ENCODE measurements around the gene TRMT1L.
"Not testable (repeated sequence)": the region's sequence is repeated elsewhere in the genome, so short reads cannot be mapped to it uniquely, and the experiment has no call there.

Gene TRMT1L, protein sequence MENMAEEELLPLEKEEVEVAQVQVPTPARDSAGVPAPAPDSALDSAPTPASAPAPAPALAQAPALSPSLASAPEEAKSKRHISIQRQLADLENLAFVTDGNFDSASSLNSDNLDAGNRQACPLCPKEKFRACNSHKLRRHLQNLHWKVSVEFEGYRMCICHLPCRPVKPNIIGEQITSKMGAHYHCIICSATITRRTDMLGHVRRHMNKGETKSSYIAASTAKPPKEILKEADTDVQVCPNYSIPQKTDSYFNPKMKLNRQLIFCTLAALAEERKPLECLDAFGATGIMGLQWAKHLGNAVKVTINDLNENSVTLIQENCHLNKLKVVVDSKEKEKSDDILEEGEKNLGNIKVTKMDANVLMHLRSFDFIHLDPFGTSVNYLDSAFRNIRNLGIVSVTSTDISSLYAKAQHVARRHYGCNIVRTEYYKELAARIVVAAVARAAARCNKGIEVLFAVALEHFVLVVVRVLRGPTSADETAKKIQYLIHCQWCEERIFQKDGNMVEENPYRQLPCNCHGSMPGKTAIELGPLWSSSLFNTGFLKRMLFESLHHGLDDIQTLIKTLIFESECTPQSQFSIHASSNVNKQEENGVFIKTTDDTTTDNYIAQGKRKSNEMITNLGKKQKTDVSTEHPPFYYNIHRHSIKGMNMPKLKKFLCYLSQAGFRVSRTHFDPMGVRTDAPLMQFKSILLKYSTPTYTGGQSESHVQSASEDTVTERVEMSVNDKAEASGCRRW

DNA sequence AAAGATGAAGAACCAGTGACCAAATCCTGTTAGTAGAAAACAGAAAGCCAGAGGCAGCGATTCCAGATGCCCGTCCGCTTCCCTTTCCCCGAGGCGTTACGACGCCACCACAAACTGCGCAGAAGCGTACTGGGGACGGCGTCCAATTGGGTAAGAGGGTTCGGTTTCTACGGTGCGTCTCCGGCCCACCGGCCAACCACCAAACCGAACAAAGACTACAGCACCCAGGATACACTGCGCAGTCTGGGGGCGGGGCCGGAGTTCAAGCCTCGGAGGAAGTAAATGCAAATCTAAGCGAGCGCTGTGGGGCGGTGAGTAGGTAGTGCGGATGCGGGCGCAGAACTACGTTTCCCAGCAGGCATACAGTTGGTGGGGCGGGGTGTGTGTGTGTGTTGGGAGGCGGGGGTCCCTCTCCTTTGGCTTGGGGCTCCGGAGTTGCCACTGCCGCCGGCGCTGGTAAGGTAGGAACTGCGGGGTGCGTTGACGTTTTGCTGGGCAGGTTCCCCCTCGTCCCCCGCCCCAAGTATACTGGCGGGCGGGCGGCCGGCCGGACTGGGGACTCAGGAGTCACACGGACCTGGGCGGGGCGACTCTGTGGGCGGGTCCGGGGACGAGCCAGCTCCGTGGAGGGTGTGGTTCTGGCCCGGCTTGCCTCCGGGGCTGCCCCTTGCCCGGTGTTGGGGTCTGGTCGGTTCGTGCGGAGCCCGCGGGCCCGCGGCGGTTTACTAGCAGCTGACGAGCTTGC is at the start of gene TRMT1L, which contains the start of gene SWT1:
TSS of gene TRMT1L (minus strand) at position 100 of the 745 bp plus-strand sequence. CDS start 241 bp downstream, outside the sequence.
TSS of gene SWT1 (plus strand) at position 314 of the 745 bp plus-strand sequence. CDS start 3,675 bp downstream, outside the sequence.
- peak; percentile 98 for DNase-seq (ENCODE audit: low spot score)

DNA sequence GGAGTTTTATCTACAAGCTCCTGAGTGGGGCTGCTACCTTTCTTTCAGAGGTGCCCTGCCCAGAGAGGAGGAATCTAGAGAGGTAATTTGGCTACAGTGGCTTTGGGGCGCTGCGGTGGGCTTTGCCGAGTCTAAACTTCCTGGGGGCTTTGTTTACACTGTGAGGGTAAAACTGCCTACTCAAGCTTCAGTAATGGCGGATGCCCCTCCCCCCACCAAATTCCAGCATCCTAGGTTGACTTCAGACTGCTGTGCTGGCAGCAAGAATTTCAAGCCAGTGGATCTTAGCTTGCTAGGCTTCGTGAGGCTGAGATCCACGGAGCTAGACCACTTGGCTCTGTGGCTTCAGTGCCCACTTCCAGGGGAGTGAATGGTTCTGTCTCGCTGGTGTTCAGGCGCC is 44.1 kb upstream of the TRMT1L start:
- no peak for DNase-seq (ENCODE audit: low spot score)

DNA sequence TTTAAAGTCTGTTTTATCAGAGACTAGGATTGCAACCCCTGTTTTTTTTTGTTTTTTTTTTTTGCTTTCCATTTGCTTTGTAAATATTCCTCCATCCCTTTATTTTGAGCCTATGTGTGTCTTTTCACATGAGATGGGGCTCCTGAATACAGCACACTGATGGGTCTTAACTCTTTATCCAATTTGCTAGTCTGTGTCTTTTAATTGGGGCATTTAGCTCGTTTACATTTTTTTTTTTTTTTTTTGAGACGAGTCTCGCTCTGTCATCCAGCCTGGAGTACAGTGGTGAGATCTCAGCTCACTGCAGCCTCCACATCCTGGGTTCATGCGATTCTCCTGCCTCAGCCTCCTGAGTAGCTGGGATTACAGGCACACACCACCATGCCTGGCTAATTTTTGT is 42.0 kb upstream of the TRMT1L start:
- DNase-seq (ENCODE audit: low spot score): not testable (repeated sequence)

GRCh38 chr1:185193756-185194155 is 37.0 kb upstream of the TRMT1L start:
- DNase-seq (ENCODE audit: low spot score): no peak

- peak; percentile 87 for DNase-seq (ENCODE audit: low spot score)
Observed at GRCh38 chr1:185170291-185170848, 13.6 kb upstream of the TRMT1L start.

DNA sequence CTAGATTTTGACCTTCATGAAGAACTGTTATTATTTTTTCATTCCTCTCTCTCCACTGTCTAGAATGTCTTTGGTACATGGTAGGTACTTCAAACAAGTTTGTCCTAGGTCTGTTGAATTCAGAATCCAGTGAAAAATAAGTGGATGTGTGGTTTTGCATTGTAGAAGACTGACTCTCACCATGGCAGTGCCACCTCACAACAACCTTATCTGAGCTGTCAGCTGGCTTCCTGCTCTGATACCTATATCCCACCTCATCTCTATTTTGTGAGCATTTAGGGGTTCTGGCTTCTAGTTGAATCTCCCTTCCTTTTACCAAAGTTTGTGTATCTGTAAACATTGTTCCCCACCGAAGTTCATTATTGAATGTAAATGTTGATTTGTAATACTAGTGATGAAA is 9.4 kb upstream of the TRMT1L start:
- DNase-seq (ENCODE audit: low spot score): peak; percentile 60

GRCh38 chr1:185162491-185162890 is 5.7 kb upstream of the TRMT1L start:
- no peak for DNase-seq (ENCODE audit: low spot score)

GRCh38 chr1:185159966-185160365 is 3.2 kb upstream of the TRMT1L start:
- no peak for DNase-seq (ENCODE audit: low spot score)

DNA sequence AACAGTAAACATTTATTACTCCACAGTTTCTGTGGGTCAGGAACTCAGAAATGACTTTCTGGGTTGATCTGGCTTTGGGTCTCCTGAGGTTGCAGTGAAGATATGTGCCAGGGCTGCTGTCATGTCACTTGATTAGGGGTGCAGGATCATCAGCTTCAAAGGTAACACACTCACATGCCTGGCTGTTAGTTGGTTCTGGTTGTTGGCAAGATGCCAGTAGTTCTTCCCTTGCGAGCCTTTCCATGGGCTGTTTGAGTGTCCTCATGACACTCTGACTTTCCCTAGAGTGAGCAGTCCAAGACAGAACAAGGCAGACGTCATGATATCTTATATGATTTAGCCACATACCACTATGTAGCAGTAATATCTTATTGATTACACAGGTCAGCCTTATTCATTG is 2.0 kb upstream of the TRMT1L start:
- DNase-seq (ENCODE audit: low spot score): peak; percentile 74

DNA sequence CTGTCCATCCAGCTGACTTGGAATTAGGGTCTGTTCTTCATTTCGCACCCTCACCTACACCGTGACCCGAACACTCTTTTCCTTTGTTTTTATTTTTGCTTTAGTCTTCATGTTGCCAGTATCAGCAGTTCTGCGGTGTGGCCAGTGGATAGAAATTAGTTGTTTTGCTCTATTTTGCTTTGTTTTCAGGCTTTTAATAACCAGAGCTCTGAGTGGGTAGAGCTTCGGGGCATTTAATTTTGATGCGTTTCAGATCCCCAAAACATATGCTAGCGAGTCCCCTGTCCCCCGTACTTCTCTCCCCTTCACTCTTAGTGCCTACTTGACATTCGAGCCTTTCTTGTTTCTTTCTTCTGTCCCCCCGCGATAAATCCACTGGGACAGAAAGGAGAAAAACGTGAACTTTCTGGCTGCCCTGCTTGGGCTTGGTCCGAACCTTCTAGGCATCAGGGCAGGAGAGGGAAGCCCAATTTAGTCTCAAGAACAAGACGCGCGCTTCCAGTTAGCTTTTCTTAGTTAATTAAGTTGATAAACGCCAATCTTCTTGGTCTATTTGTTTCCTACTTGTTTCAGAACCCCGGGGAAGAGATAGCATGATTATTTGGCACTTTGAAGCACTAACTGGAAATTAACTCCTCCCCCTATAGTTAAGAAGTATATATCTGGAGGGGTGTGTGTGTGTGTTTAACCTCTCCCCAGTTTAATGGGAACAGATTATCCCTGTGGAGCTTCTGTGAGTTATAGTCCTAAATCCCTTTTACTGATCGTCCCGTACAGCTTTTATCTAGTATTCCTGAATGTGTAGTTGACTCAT is 1.1 kb upstream of the TRMT1L start:
- DNase-seq (ENCODE audit: low spot score): peak; percentile 64

- DNase-seq (ENCODE audit: low spot score): peak; percentile 67
Observed at GRCh38 chr1:185156288-185156853, 382 bp downstream of the TRMT1L start.

GRCh38 chr1:185155600-185156287 is 1.0 kb downstream of the TRMT1L start:
- peak; percentile 70 for DNase-seq (ENCODE audit: low spot score)

GRCh38 chr1:185154912-185155513 is 1.7 kb downstream of the TRMT1L start:
- DNase-seq (ENCODE audit: low spot score): peak; percentile 70

DNA sequence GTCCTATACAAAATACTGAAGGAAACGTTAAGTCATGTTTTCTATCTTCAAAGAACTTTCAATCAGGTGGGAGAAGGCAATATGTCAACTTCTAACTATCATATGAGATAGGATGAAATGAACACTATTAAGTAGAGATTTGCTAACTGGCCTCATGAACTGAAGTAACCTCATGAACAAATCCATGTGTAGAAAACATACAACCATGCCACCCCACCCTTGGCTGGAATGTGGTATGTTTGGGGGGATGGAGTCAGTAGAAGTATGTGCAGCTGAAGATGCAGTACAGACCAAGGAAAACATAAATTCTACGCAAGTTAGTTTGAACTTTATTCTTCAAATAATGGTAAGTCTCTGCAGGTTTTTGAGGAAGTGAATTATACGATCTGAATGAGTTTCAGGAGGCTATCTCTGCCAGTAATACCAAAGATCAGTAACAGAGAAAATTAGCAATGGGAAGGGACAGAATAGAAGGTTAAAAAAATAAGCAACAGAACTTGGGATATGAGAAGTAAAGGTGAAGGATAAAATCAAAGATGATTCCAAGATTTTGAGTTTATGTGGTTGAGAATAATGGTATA is 4.5 kb downstream of the TRMT1L start:
- no peak for DNase-seq (ENCODE audit: low spot score)

GRCh38 chr1:185151215-185151614 is 5.5 kb downstream of the TRMT1L start:
- DNase-seq (ENCODE audit: low spot score): peak; percentile 64

- DNase-seq (ENCODE audit: low spot score): no peak
Observed at GRCh38 chr1:185144233-185144632, 12.5 kb downstream of the TRMT1L start.

- no peak for DNase-seq (ENCODE audit: low spot score)
Observed at GRCh38 chr1:185139246-185139645, 17.5 kb downstream of the TRMT1L start.

- DNase-seq (ENCODE audit: low spot score): no peak
Observed at GRCh38 chr1:185137896-185138545, 18.7 kb downstream of the TRMT1L start.

DNA sequence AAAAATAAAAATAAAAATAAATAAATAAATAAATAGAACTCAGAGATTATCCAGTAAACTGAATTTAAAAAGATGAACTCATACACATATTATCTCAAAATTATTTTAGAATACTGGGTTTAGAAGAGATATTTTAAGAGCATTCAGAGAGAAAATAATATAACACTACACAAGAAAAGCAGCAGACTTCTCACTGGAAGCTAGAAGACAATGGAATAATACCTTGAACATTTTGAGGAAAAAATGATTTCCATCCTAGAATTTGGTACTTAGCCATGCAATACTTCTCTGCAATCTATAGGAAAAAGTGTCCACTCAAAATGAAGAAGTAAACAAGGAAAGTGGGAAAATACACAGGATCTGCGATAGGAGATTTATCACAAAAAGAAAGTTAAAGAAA is 24.2 kb downstream of the TRMT1L start:
- DNase-seq (ENCODE audit: low spot score): no peak
